HepG2 (cell line): ENCODE data around the gene ZNF213. TPM values are rescaled to one million over a fixed set of nuclear protein-coding genes. Genes with fewer than 3 reads are reported as not detected.

Experiments used
- BATF2 ChIP-seq: sonication (generic); formaldehyde crosslinking; IDR thresholded peaks from 2 replicates; pipeline ENCODE4 v1.8.0; 2022; ENCODE audit warnings: mild to moderate bottlenecking, missing genetic modification reagents, moderate library complexity
- ERF ChIP-seq: IDR thresholded peaks from 2 replicates; pipeline ENCODE4 v1.6.1; 2018; ENCODE audit warnings: missing biosample characterization, missing genetic modification reagents
- FOXO4 ChIP-seq: sonication (generic); formaldehyde crosslinking; conservative IDR thresholded peaks from 2 replicates; pipeline ENCODE4 v1.8.1; 2023; ENCODE audit warnings: missing genetic modification reagents
- KMT2A ChIP-seq: sonication (generic); formaldehyde crosslinking; IDR thresholded peaks from 2 replicates; pipeline ENCODE4 v1.4.0; 2020; ENCODE audit warnings: missing genetic modification reagents
- PHF8 ChIP-seq: sonication (generic); formaldehyde crosslinking; IDR thresholded peaks from 2 replicates; pipeline ENCODE4 v1.5.0; 2020; ENCODE audit warnings: missing genetic modification reagents
- SNAPC5 ChIP-seq: sonication (generic); formaldehyde crosslinking; IDR thresholded peaks from 2 replicates; pipeline ENCODE4 v1.8.1; 2023; ENCODE audit warnings: mild to moderate bottlenecking, missing genetic modification reagents, borderline replicate concordance
- SRY ChIP-seq: sonication (generic); formaldehyde crosslinking; IDR thresholded peaks from 2 replicates; pipeline ENCODE4 v1.8.0; 2022; ENCODE audit warnings: mild to moderate bottlenecking, missing genetic modification reagents
- ZNF660 ChIP-seq: sonication (generic); formaldehyde crosslinking; IDR thresholded peaks from 2 replicates; pipeline ENCODE4 v1.5.1; 2020; ENCODE audit warnings: mild to moderate bottlenecking, low read depth, missing genetic modification reagents, borderline replicate concordance
- ZNF792 ChIP-seq: IDR thresholded peaks from 2 replicates; pipeline ENCODE4 v1.6.1; 2016
- polyA plus RNA-seq, 8 experiments: library from polyadenylated mRNA; depleted of rRNA in 3 of 8; stranded (reverse) in 7 of 8; unstranded in 1 of 8; fragments of >200 nt; fragmentation: Illumina TruSeq in 4 of 8; extraction: Trizol in 4 of 8; gene quantifications; 2 replicates each; pipeline versions ENCODE4 v1.2.1 to v1.2.3, GENCODE V29; 2011 to 2016; ENCODE audit warnings: low read depth in 4 of 8, missing spikeins in 1 of 8, mixed read lengths in 1 of 8; ENCODE audit not compliant: insufficient read depth in 1 of 8
- total RNA-seq, 5 experiments: library from RNA; depleted of rRNA; stranded (reverse); fragments of >200 nt; fragmentation: Illumina TruSeq; extraction: Trizol; gene quantifications; 2 replicates each; pipeline ENCODE4 v1.2.3, GENCODE V29; 2016; ENCODE audit warnings: low read depth in 1 of 5
- TF ChIP-seq, protein P1 (sequence below), 2 experiments: fragments of 450-650 bp in 1 of 2; sonication (generic) in 1 of 2; formaldehyde crosslinking in 1 of 2; IDR thresholded peaks; 2 replicates each; pipeline versions ENCODE4 v1.6.1 to v1.8.0; 2016 to 2022; ENCODE audit warnings: antibody characterized with exemption in 1 of 2, mild to moderate bottlenecking in 1 of 2, missing genetic modification reagents in 1 of 2
- TF ChIP-seq, protein P2 (sequence below): sonication (generic); formaldehyde crosslinking; conservative IDR thresholded peaks from 2 replicates; pipeline ENCODE4 v1.8.0; 2022; ENCODE audit warnings: mild to moderate bottlenecking, moderate library complexity, missing genetic modification reagents
- TF ChIP-seq, protein P3 (sequence below): sonication (generic); formaldehyde crosslinking; IDR thresholded peaks from 2 replicates; pipeline ENCODE4 v1.5.0; 2020; ENCODE audit warnings: missing genetic modification reagents, mild to moderate bottlenecking, borderline replicate concordance

ZNF213 gene
- total and polyA plus RNA-seq, 2 of the 13 experiments (the other 11 are each of a cell fraction or from before 2014, with no cell fraction given) = 0.59 to 0.97 TPM

DNA sequence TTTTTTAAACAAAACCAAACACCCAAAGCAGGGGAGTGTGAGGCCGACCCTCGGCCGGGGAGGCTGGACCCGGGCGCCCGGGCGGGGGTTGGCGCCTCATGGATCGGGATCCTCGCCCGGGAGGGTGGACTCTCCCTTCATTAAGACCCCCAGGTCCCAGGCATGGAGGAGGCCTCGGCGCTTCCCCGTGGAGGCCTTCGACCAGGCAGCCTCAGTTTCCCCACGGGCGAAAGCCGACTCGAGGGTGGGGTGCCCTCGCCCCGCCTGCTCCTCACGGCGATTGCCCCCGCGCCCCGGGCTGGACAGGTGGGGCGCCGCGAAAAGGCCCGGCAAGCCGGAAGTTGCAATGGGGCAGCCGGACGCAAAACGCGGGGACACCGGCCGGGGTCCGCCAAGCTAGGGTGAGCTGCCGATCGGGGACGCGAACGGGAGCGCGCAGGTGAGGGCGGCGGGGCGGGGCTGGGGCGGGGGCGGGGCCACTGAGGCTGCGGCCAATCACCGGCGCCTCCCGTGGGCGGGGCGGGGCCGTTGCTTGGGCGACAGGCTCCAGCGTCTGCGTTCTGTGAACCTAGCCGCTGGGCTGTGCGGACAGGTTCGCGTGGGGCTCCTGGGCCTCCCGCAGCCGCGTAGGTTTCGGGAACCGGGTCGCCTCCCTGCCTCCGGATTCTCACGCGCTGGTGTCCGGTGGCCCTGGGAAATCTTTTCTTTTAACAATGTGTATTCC is 28.5 kb upstream of the ZNF213 start (continued):
- TF ChIP-seq, protein P1, sequence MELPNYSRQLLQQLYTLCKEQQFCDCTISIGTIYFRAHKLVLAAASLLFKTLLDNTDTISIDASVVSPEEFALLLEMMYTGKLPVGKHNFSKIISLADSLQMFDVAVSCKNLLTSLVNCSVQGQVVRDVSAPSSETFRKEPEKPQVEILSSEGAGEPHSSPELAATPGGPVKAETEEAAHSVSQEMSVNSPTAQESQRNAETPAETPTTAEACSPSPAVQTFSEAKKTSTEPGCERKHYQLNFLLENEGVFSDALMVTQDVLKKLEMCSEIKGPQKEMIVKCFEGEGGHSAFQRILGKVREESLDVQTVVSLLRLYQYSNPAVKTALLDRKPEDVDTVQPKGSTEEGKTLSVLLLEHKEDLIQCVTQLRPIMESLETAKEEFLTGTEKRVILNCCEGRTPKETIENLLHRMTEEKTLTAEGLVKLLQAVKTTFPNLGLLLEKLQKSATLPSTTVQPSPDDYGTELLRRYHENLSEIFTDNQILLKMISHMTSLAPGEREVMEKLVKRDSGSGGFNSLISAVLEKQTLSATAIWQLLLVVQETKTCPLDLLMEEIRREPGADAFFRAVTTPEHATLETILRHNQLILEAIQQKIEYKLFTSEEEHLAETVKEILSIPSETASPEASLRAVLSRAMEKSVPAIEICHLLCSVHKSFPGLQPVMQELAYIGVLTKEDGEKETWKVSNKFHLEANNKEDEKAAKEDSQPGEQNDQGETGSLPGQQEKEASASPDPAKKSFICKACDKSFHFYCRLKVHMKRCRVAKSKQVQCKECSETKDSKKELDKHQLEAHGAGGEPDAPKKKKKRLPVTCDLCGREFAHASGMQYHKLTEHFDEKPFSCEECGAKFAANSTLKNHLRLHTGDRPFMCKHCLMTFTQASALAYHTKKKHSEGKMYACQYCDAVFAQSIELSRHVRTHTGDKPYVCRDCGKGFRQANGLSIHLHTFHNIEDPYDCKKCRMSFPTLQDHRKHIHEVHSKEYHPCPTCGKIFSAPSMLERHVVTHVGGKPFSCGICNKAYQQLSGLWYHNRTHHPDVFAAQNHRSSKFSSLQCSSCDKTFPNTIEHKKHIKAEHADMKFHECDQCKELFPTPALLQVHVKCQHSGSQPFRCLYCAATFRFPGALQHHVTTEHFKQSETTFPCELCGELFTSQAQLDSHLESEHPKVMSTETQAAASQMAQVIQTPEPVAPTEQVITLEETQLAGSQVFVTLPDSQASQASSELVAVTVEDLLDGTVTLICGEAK (IDR thresholded peaks at IDR 0.05) = peak; percentile 67
- TF ChIP-seq, protein P1 (CRISPR knock-in tag; IDR thresholded peaks at IDR 0.05) = no peak; the same call in 1 of the 2 replicates
- TF ChIP-seq, protein P2, sequence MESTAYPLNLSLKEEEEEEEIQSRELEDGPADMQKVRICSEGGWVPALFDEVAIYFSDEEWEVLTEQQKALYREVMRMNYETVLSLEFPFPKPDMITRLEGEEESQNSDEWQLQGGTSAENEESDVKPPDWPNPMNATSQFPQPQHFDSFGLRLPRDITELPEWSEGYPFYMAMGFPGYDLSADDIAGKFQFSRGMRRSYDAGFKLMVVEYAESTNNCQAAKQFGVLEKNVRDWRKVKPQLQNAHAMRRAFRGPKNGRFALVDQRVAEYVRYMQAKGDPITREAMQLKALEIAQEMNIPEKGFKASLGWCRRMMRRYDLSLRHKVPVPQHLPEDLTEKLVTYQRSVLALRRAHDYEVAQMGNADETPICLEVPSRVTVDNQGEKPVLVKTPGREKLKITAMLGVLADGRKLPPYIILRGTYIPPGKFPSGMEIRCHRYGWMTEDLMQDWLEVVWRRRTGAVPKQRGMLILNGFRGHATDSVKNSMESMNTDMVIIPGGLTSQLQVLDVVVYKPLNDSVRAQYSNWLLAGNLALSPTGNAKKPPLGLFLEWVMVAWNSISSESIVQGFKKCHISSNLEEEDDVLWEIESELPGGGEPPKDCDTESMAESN (CRISPR knock-in tag) = peak; percentile 84; the same call in 1 of the 2 replicates
- TF ChIP-seq, protein P3, sequence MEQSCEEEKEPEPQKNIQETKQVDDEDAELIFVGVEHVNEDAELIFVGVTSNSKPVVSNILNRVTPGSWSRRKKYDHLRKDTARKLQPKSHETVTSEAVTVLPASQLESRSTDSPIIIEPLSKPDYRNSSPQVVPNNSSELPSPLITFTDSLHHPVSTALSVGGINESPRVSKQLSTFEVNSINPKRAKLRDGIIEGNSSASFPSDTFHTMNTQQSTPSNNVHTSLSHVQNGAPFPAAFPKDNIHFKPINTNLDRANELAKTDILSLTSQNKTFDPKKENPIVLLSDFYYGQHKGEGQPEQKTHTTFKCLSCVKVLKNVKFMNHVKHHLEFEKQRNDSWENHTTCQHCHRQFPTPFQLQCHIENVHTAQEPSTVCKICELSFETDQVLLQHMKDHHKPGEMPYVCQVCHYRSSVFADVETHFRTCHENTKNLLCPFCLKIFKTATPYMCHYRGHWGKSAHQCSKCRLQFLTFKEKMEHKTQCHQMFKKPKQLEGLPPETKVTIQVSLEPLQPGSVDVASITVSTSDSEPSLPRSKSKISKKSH (CRISPR knock-in tag) = peak; percentile 25; the same call in 1 of the 2 replicates
- 0 out of 2 replicates have a peak, but pooled peaks have one; percentile 40 for TF ChIP-seq ERF (CRISPR knock-in tag)
- TF ChIP-seq FOXO4 (CRISPR knock-in tag) = no peak
- peak; percentile 95 for TF ChIP-seq PHF8
- TF ChIP-seq KMT2A (CRISPR knock-in tag) = peak; percentile 77; the same call in 1 of the 2 replicates
- peak; percentile 66; the same call in 1 of the 2 replicates for TF ChIP-seq SRY
- TF ChIP-seq ZNF660 (CRISPR knock-in tag) = no peak
- no peak for TF ChIP-seq BATF2 (CRISPR knock-in tag)
- no peak for TF ChIP-seq SNAPC5 (CRISPR knock-in tag)
- no peak for TF ChIP-seq ZNF792 (CRISPR knock-in tag)
